IPS DF 4.7 (cell line): ENCODE data around the gene CDC42BPA.
"Not testable (repeated sequence)": the region's sequence is repeated elsewhere in the genome, so short reads cannot be mapped to it uniquely, and the experiment has no call there.

Experiments used
- DNase-seq: peaks from one replicate; pipeline ENCODE4 v3.0.0-alpha.2; 2013; ENCODE audit warnings: low spot score; ENCODE audit errors: extremely low read depth

The CDC42BPA gene

DNA sequence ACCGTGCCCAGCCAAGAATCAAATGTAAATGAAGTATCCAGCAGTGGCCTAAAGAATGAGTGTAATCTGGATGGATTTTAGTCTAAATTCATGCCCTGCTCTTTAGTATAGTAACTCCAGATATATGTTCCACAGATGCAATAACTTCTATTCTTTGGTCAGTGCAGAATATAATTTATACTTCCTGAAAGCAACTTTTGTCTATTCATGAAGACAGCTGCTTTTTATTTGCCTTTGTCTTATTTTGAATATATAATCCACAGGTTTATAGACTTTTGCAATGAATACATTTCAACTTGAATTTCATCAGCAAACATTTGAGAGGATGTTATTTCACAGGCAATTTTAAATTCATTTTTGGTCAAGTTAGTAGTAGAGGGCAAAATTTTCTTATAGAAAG lies 54.4 kb downstream of the CDC42BPA start:
- no peak for DNase-seq

DNA sequence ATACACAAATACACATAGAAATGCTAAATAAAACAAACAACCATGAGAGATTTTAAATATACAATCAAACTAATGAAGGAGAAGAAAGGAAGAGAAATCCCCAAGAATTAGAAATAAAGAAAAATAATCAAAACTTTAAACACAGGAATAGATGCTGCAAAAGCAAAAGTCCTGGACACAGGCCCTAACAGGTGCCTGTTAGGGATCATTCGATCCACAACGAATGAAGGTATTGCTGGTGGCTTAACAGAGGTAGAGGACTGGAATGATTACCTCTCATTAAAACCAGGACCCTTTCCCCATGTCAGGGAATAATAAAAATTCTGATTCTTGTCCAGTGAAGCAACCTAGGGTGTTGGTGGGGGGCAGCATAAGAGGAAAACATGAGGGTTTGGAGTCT lies 56.8 kb downstream of the CDC42BPA start:
- no peak for DNase-seq

DNA sequence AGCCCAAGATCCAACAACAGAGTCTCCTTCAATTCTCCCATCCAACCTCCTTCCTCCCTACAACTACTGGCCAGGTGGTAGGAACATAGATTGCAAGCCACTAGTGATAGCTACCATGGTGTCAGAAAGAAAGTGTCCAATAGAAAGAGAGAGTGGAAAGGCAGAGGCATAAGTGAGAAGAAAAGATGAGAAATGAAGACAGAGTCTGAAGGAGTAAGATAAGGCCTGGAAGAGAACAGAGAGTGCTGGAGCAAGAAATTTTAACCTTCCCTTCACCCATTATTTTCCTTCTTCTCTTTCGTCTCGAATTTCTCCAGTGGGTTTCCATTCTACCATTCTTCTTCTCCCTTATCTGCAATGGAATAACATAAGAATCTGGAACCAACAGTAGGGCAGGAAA lies 57.9 kb downstream of the CDC42BPA start:
- no peak for DNase-seq

DNA sequence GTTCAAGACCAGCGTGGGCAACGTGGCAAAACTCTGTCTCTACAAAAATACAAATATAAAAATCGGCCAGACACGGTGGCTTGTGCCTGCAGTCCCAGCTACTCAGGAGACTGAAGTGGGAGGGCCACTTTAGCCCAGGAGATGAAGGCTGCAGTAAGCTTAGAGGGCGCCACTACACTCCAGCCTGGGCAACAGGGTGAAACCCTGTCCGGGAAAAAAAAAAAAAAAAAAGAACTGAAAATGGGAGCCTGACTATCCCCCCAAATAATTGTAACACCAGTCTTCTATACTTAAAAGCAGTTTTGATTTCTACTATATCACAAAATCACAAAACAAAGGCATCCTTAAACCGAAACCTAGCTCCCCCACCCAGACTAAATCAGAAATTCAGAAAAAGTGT lies 60.3 kb downstream of the CDC42BPA start:
- no peak for DNase-seq

DNA sequence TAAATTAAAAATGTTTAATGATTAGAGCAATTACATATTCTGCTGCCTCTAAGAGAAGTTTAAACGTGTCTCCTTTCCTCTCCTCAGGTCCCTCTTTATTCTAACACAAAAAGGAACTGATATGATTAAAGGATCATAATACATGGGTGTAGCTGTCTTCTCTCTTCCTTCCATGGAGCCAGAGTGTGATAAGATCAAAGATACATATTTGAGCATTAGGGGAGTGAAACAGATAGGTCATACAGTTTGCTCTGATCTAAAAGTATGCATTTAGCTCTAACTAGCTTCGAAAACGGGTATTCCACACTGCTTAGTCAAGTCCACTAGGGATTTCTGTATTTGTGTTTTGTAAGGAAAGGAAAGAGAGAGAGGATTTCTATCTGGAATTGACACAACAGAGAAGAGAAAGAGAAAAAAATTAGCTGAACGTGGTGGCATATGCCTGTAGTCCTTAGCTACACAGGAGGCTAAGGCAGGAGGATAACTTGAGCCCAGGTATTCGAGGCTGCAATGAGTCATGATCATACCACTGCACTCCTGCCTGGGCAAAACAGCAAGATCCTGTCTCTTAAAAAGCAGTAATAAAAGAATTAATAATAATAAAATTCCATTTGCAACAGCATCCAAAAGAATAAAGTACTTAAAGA lies 63.1 kb downstream of the CDC42BPA start:
- no peak for DNase-seq

DNA sequence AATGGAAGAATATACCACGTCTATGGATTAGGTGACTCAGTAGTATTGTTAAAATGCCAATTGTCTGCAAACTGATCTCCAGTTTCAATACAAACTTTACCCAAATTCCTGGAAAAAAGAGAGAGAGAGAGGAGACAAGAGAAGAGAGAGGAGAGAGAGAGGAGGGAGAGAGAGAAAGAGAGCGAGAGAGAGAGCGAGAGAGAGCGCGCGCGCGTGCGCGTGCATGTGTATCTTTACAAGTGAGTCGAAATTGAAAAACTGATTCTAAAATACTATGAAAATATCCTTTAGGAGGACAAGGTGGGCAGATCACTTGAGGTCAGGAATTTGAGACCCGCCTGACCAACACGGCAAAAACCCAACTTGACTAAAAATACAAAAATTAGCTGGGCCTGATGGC lies 65.2 kb downstream of the CDC42BPA start:
- DNase-seq, result no peak

DNA sequence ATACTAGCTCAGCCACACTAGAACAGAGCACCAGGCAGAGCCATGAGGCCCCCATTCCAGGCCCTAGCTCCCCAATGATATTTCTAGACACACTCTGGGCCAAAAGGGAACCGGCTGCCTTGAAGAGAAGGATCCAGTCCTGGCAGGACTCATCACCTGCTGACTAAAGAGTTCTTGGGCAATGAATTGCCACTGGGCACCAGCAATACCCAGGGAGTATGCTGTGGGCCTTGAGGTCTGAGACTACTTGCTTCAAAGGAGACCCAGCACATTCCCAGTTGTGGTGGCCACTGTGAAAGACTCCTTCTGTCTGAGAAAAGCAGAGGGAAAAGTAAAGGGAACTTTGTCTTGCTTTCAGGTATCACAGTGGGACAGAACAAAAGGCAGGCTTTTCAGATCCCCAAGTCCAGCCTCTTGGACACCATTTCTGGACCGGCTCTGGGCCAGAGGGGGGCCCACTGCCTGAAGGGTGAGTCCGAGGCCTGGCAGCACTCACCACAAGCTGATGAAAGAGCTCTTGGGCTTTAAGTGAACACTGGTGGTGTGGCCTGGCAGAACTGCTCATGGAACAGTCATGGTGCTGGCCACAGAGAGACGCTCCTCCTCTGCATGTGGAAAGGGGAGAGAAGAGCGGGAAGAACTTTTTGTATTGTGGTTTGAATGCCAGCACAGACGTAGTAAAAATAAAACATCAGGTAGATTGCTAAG lies 72.5 kb downstream of the CDC42BPA start:
- no peak for DNase-seq

DNA sequence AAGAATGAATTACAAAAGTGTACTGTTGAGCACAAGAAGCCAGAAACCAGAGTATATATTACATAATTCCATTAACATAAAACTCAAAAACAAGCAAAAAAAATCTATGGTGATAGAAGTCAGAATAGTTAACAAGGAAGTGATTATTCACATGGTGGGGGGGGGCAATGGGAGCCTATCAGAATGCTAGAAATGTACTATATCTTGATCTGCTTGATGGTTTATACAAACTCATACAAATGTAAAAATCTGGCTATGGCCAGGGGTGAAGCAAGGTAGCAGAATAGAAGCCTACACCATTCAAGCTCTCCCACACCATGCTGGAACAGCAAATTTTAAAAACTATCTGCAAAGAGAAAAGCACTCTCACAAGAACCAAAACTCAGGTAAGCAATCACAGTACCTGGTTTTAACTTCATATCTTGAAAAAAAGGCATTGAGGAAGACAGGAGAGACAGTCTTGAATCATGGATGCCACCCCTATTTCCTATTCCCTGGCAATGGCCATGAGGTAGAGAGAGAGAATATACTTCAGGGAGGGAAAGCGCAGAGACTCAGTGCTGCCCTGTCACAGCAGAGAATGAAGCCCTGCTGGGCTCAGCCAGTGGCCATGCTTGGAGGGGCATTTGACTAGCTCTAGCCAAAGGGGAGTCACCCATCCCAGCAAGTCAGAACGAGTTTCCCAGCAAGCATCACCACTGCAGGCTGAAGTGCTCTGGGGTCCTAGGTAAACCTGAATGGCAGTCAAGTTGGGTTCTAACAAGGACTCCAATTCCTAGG lies 73.8 kb downstream of the CDC42BPA start:
- DNase-seq, result no peak

DNA sequence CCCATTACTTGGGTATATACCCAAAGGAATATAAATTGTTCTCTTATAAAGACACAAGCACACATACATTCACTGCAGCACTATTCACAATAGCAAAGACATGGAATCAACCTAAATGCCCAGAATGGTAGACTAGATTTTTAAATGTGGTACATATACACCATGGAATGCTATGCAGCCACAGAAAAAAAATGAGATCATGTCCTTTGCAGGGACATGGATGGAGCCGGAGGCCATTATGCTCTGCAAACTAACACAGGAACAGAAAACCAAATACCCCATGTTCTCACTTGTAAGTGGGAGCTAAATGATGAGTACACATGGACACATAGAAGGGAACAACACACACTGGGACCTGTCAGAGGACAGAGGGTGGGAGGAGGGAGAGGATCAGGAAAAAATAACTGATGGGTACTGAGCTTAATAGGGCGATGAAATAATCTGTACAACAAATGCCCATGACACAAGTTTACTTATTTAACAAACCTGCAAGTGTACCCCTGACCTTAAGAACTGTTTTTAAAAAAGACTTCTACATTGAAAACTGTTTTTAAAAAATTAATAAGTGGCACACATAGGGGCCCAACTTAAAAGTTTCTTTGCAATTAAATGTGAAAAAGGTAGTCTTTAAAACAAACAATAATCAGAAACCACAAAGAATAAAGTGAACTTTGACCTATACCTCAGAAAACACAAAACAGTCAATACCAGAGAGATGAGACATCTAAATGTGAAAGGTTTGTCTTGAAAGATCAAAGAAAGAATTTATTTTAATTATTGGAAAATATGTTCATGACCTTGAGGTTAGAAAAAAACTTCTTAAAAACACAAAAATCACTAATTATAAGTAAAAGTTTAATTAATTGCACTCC lies 75.2 kb downstream of the CDC42BPA start:
- no peak for DNase-seq

DNA sequence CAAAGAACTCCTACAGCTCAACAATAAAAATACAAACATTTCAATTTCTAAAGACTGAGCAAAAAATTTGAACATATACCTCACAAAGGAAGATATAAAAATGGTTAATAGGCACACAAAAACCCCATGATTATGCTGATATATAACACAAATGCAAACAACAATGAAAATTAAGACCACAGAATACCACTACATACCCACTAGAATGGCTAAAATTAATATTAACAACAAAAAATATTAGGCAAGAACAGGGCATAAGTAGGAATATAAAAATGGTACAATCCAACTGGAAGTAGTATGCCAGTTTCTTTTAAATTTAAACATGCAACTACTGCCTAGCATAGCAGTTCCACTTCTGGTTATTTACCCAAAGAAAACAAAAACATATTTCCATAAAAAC lies 77.3 kb downstream of the CDC42BPA start:
- no peak for DNase-seq

DNA sequence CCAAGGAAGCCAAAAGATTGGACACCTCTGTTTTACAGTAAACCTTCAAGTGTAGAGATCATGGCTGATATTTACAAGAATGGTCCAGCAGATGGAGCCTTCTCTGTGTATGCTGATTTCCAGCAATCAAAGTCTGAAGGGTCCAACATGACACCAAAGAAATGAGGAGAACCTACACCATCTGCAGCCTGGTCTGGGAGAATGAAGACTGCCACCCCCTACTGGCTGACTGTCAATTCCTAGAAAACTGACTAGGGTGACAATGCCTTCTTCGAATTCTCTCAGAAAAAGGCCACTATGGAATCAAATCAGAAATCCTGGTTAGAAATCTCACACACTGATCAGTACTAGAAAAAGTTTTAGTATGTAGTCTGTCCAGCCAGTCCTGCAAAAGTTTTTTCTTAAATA lies 83.3 kb downstream of the CDC42BPA start:
- peak; percentile 25 for DNase-seq

DNA sequence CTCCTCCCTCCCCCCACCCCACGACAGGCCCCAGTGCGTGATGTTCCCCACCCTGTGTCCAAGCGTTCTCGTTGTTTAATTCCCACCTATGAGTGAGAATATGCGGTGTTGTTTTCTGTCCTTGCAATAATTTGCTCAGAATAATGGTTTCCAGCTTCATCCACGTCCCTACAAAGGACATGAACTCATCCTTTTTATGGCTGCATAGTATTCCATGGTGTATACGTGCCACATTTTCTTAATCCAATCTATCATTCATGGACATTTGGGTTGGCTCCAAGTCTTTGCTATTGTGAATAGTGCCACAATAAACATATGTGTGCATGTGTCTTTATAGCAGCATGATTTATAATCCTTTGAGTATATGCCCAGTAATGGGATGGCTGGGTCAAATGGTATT lies 87.2 kb downstream of the CDC42BPA start:
- not testable (repeated sequence) for DNase-seq

DNA sequence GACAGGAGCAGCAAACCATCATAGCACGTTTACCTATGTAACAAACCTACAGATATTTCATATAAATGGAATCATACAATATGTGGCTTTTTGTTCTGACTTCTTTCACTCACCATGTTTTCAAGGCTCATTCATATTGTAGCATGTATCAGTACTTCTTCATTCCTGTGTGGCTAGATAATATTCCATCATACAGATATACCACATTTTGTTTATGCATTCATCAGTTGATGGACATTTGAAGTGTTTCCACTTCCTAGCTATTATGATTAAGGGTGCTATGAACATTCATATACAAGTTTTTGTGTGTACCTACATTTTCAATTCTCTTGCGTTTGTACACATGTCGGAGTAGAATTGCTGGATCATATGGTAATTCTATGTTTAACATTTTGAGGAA lies 90.1 kb downstream of the CDC42BPA start:
- no peak for DNase-seq

DNA sequence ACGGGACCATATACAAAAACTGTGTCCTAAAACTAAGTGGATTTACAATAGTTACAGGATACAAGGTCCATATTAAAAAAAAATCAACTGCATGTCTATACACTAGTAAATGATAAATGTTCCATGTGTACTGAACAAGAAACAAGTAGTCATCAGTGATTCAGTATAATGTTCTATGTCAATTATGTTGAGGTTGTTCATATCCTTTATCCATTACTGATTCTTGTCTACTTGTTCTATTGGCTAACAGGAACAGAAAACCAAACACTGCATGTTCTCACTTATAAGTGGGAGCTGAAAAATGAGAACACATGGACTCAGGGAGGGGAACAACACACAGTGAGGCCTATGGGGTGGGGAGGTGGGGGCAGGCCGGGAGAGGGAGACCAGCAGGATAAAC lies 90.5 kb downstream of the CDC42BPA start:
- no peak for DNase-seq

DNA sequence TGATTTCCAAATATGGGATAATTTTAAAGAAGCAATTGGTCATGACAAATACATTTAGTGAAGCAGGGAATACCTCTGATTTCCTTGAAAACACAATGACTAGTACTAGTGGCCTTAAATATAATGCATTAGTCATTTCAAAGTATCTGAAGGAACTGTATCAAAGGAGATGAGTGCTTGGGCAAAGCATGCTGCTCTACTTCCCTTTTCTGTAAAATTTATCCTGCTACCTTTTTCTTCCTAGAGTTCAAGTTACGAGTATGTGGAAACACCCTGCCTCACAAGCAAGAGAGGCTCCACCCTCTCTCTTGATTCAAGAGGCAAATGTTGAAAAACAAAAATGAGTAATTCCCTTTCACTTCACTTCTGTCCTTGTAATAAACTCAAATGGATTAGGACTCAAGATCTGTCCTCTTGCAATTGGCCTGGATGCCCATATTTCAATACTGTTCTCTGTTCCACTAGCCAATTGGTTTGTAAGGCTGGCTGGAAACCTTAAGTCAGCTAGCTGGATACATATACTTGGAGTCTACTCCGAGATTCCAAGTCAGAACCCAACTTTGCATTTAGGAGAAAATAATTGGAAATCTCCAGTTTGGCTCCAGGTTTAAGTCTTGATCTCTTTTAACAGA lies 92.5 kb downstream of the CDC42BPA start:
- no peak for DNase-seq

DNA sequence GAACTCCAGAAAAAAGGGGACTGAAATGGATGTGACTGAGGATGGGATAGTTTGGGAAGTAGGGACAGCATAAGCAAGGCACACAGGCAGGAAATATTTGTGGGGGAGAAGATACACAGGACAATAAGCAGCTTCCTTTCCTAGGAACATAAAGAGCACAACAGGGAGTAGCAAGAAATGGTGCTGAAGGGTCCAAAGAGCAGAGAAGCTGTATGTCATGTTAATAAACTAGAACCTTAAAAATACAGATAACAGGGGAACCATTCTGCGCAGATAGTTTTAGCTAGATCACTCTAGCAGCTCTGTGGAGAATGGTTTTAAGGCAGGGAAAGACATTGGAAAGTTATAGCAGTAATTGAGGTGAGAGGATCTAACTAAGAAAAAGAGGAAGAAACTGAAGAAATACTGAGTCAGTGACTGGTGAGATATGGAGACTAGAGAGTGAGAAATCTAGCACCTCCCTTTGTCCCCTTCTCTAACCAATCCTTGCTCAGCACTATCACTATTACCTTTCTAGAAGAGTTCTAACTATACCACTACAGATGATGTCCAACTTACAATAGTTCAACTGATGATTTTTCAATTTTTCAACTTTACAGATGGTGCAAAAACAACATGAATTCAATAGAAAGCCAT lies 95.0 kb downstream of the CDC42BPA start:
- DNase-seq, result no peak

DNA sequence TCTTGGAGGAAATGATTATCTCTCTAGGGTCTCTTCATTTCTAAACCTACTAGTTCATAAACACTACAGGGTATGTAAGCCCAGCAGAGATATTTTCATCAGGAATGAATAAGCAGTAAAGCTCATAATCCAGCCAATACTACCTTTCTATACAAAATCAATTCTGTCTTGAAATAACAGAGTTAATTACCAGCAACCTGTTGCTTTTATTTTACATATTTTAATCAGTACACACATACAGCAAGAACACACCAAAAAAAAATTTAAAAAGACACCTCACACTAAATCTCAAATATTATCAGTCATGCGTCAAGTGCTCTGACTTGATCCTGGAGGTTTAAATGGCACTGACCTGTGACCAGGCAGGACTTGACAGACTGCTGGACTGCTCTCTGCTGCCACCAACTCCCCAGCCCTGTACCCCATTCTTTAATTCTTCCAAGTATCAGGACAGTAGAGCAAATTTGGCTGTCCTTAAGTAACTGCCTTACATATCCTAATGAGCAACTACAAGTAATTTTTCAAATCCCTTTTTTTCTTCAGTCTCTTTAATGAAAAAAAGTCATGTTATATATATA lies 98.5 kb downstream of the CDC42BPA start:
- no peak for DNase-seq

DNA sequence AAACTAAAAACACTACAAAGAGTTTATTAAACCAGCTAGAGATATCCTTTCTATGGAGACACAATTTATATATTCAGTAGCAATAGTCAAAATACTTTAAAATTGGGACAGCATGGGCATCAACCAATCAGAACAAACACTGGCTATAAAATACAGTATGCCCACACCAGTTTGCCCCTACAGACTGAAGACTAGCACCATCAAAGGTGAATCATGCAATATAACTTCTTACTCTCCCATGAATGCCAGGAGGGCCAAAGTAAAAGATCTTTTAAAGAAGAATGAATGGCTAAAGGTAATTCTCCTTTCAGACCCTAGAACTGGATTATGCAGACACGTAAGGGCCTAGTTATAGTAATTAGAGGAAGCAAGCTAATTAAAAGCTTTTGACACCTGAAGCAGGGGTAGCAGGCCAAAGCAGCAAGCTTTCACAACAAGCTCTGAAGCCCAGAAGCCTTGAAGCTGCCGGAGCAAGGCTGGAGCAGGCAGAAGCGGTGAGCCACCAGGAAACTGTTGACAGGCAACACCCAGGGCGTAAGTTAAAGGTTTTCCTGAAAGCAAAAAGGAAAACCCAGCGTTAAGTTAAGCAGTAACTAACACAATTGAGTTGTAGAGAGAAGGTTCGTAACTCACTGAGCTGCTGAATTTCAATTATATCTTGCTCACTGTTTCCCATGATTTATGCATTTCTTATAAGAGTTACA lies 99.3 kb downstream of the CDC42BPA start:
- DNase-seq, result no peak

DNA sequence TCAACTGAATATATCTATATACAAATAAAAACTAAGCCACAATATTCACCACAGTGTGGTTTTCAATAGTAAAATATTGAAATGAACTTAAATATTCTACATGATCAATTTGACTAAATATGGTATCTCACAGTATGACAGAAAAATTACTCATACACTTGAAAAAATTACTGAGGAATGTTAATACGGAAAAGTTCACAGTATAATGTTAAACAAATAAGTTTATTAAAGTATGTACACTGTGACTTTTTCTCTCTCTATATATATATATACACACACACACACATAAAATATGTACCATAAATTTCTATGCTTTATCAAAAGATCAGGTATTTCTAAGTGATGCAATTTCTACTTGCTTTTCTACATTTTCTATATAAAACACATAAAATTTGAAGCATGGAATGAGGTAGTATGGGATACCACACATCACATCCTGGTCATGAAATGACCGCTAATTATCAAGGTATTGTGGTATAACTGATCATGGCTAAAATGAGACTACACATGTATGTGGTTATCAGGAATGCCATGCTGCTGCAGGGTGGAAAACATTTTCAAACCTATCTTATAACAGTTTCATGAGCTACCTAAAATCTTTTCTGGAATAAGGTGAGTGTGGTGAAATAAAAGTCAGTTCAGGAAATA lies 102.3 kb downstream of the CDC42BPA start:
- no peak for DNase-seq
